Measurements from ENCODE around the gene ANKZF1.
A peak's percentile ranks its signal among the peaks of the same experiment; 100 is the strongest.

The ANKZF1 gene

GRCh38 chr2:219209236-219210195 is 20.1 kb upstream of the ANKZF1 start:
- DNase-seq = no peak

GRCh38 chr2:219210196-219210885 is 19.3 kb upstream of the ANKZF1 start:
- DNase-seq = no peak

GRCh38 chr2:219210886-219211362 is 18.7 kb upstream of the ANKZF1 start:
- no peak for DNase-seq

- no peak for DNase-seq
These were observed 16.6 kb upstream of the ANKZF1 start for GRCh38 chr2:219213026-219213415.

- no peak for DNase-seq
These were observed 16.0 kb upstream of the ANKZF1 start for GRCh38 chr2:219213486-219214071.

- DNase-seq = no peak
These were observed 15.5 kb upstream of the ANKZF1 start for GRCh38 chr2:219214141-219214540.

DNA sequence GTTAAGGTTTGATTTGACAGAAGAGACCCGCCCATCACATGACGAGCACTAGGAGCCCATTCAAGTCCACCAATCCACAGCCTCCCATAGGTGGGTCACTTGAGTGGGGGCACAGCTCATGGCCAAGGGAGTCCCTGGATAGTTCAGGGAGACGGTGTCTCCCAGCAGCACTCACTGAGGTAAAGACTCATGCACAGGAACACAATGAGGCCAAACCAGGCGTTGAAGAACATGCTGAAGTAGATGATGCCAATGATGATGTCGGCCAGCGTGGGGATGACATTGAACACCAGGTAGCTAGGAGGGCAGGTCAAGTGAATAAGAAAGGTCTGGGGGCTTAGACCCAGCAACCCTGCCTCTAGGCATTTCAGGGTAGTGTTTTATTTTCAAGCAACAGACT is 14.8 kb upstream of the ANKZF1 start:
- DNase-seq = no peak

- DNase-seq = no peak
These were observed 13.6 kb upstream of the ANKZF1 start for GRCh38 chr2:219215871-219216534.

- DNase-seq = no peak
These were observed 13.1 kb upstream of the ANKZF1 start for GRCh38 chr2:219216535-219216915.

GRCh38 chr2:219218217-219218731 is 11.3 kb upstream of the ANKZF1 start:
- DNase-seq = peak; percentile 57

DNA sequence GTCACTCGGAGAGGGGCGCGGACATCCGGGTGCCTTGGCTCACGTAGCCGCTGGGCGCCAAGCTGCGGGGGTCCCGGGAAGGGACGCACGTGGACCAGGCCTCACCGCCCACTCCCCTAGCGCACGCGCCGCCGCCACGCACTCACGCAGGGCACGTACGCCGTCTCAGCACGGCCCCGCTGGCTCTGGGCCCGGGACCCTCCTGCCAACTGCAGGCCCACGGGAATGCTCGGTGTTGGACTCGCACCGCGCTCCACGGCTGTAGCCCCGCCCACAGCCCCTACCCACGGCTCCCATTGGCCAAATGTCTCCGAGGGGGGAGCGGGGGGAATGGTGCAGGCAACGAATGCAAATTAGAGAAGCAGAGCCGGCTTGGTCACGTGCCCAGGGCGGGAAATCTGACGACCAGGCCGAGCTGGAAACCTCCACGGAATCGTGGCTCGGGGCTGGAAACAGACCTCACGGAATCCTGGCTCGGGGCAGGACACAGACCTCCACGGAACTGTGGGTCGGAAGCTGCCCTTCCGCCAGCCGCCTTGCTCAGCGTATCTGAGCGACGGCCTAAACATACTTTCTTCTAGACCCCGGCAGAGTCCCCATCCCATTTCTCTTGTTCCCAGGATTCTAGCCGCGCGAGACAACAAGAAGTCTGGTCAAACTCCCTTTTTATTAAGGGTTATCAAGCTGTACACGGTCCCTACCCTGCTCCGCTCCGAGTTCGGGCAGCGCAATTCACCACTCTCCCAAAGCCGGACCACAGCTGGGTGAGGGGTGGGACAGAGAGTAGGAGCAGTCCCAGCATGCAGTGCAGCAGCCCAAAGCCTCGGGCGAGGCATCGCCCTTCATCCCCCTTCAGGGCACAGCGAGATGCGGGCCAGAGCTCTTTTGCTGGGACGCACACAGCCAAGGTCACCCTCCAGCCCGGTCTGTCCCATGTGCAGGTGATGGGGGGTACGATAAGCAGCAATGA is 10.6 kb upstream of the ANKZF1 start, which contains the start of gene ABCB6:
Gene ABCB6 (minus strand): TSS at position 227 of the 970 bp plus-strand sequence. CDS start 285 bp downstream, outside the sequence.
- peak; percentile 85 for DNase-seq

- DNase-seq = no peak
These were observed 9.6 kb upstream of the ANKZF1 start for GRCh38 chr2:219219784-219220532.

GRCh38 chr2:219220652-219221402 is 8.8 kb upstream of the ANKZF1 start:
- DNase-seq = no peak

- DNase-seq = no peak
These were observed 7.6 kb upstream of the ANKZF1 start for GRCh38 chr2:219221957-219222518.

GRCh38 chr2:219223831-219224610 is 5.6 kb upstream of the ANKZF1 start:
- DNase-seq = no peak

DNA sequence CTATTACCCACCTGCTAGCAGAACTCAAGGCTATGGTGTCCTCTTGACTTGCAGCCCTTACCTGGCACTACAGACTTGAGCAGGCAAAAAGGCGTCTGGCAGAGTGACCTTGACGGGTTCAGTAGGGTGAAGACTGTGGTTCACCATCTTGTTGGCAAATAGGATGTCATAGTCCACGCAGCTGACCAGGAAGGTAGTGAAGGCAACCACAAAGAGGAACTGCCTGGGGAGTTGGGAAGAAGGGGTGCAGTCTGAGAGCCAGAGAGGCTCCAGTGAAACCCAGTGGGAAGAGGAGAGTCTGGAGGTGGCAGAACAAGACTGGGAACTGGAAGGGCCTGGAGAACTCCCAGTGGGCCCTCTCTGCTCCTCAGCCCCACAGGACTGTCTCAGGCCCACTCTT is 4.3 kb upstream of the ANKZF1 start:
- no peak for DNase-seq

GRCh38 chr2:219228041-219228910 is 1.3 kb upstream of the ANKZF1 start:
- no peak for DNase-seq

DNA sequence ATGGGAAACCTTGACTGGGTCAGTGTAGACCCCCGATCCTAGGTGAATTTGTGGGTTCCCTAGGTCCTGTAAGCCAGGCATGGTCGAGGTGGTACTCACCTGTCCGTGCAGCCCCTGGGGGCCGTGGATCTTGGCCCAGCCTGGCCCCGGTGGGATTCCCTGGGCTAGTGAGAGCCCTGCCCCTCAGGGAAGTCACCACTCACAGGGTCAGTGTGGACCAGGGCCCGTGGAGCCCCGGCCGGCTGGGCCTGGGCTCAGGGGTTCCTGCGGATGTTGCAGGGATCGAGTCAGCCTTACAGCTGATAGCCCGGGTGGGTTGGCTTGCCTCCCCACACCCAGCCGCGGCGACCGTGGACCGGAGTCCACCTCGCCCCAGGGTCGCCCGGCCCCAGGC is 698 bp upstream of the ANKZF1 start:
- no peak for DNase-seq
